H1 (cell line): Measurements from ENCODE around the gene GUCA2B. TPM values are rescaled to one million over a fixed set of nuclear protein-coding genes. Genes with fewer than 3 reads are reported as not detected.

Experiments
- JUN ChIP-seq: IDR thresholded peaks from 2 replicates; pipeline ENCODE4 v1.6.1; 2011; ENCODE audit warnings: low read depth, mild to moderate bottlenecking, improper control_type of control experiment, low read length
- RXRA ChIP-seq: IDR thresholded peaks from 2 replicates; pipeline ENCODE4 v1.6.1; 2011; ENCODE audit warnings: low read depth, mild to moderate bottlenecking, low read length, moderate library complexity; ENCODE audit not compliant: insufficient read depth
- polyA plus RNA-seq, 7 experiments: library from polyadenylated mRNA; depleted of rRNA in 3 of 7; stranded (reverse) in 5 of 7; unstranded in 2 of 7; fragments of >200 nt in 5 of 7; fragments of 200-250 nt in 2 of 7; gene quantifications; 1 replicate in 5 of 7; 2 replicates in 1 of 7; 4 replicates in 1 of 7; pipeline versions ENCODE4 v1.2.1 to v1.2.3, GENCODE V29; 2011 to 2013; ENCODE audit warnings: missing spikeins in 2 of 7, mixed read lengths in 2 of 7
- total RNA-seq: library from RNA; stranded (reverse); fragmentation: NEBNext Ultra II Directional; extraction: Animal tissue kit (Norgen Biotek cat#: 25700); gene quantifications from 2 replicates; pipeline ENCODE4 v1.2.1, GENCODE V29; 2021

GUCA2B gene
- total and polyA plus RNA-seq, 2 of the 8 experiments (the other 6 are each of a cell fraction or from before 2014, with no cell fraction given) = not detected

DNA sequence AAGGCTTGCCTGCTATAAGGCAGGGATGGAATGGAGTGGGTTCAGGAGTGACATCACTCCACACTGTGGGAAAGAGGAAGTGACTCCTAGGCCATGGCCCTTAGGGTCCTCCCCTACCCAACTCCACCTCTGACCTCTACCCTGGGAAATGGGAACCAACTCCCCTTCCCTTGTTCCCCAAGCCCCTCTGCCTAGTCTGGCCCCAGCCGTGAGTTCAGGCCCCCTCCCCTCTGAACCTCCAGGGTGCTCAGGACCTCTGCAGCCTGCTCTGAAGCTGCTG is 15.1 kb downstream of the GUCA2B start (continued):
- no peak for TF ChIP-seq RXRA
- TF ChIP-seq JUN = no peak
